ENCODE results near the gene OR7D2.
A peak's percentile ranks its signal among the peaks of the same experiment; 100 is the strongest.
"Not testable (repeated sequence)": the region's sequence is repeated elsewhere in the genome, so short reads cannot be mapped to it uniquely, and the experiment has no call there.

Gene OR7D2

DNA sequence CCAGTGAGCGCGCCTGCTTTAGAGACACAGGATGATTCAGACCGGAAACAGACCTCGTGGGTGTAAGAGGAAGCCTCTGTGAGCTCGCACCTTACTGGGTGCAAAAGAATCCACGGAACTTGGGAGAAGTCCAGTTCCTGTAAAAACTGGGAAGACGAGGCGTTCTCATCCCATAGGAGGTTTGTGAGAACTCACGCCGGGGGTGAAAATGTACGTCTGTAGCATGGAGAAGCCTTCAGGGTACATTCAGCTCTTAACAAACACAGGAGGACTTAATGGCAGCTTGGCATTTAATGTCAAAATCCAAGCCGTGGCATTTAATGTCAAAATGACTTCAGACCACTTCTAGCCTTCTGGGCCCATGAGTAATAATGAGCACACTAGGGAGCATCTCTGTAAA, 17.4 kb upstream of the OR7D2 start:
- DNase-seq, result no peak
- H3K4me1 Mint-ChIP-seq (ENCODE audit: low read depth in 2 of 2), result no peaks in the 10 kb centered on the region
- no peaks in the 10 kb centered on the region for H3K27me3 Mint-ChIP-seq
- H3K9me3 Mint-ChIP-seq, result no peaks in the 10 kb centered on the region
- H3K36me3 Mint-ChIP-seq (ENCODE audit: insufficient read depth), result peaks cover 96% of the 10 kb centered on the region
- H3K27ac Mint-ChIP-seq, result no peak overlapping the region
- no peak overlapping the region for H3K4me3 Mint-ChIP-seq
- no peak for ATAC-seq (replicated peaks)

- no peak for DNase-seq
- no peaks in the 10 kb centered on the region for H3K27me3 Mint-ChIP-seq
- no peak for ATAC-seq (replicated peaks)
- no peak overlapping the region for H3K4me3 Mint-ChIP-seq
- H3K9me3 Mint-ChIP-seq, result no peaks in the 10 kb centered on the region
- no peaks in the 10 kb centered on the region for H3K4me1 Mint-ChIP-seq (ENCODE audit: low read depth in 2 of 2)
- peaks cover 58% of the 10 kb centered on the region for H3K36me3 Mint-ChIP-seq (ENCODE audit: insufficient read depth)
- H3K27ac Mint-ChIP-seq, result no peak overlapping the region
Observed at GRCh38 chr19:9165261-9165660, 13.5 kb upstream of the OR7D2 start.

- no peak for DNase-seq
- no peak overlapping the region for H3K4me3 Mint-ChIP-seq
- H3K4me1 Mint-ChIP-seq (ENCODE audit: low read depth in 2 of 2), result no peaks in the 10 kb centered on the region
- H3K27ac Mint-ChIP-seq, result peak overlapping the region in 1 of 2 donors; percentile 30
- no peaks in the 10 kb centered on the region for H3K9me3 Mint-ChIP-seq
- ATAC-seq (replicated peaks), result no peak
- H3K27me3 Mint-ChIP-seq, result no peaks in the 10 kb centered on the region
- peaks cover 42% of the 10 kb centered on the region for H3K36me3 Mint-ChIP-seq (ENCODE audit: insufficient read depth)
Observed at GRCh38 chr19:9166846-9167245, 11.9 kb upstream of the OR7D2 start.

DNA sequence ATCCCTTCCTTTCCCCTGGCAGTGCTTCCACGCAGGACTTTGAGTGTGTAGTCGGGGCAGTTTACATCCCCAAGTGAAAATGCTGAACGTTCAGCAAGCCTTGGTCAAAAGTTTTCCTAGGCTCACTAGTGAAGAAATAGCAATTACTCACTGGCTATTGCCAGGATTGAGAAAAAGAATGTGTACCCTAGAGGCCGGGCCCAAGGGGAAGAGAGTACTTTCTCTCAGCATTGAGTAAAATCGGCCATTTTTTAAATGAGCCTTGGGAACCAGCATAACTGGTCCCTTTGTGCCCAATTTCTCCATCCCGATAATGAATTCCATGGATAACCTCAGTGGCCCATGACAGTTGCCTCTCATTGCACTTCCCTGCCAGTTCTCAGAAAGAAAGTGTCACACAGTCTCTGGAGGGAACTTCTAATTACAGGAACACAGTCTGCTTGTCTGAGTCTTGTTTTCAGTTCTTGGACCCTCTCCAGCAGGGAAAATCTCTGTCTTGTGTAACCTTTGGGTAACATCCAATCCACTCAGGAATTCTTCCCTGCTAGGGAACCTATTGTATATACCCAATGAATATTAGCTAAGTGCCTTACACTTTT, 7.3 kb upstream of the OR7D2 start:
- DNase-seq (no peak), ATAC-seq (replicated peaks) (no peak)
- Mint-ChIP-seq H3K9me3 (no peaks in the 10 kb centered on the region), H3K4me3 (no peak overlapping the region), H3K4me1 (ENCODE audit: low read depth in 2 of 2) (no peaks in the 10 kb centered on the region), H3K27me3 (no peaks in the 10 kb centered on the region), H3K36me3 (ENCODE audit: insufficient read depth) (no peaks in the 10 kb centered on the region), H3K27ac (no peak overlapping the region)

DNA sequence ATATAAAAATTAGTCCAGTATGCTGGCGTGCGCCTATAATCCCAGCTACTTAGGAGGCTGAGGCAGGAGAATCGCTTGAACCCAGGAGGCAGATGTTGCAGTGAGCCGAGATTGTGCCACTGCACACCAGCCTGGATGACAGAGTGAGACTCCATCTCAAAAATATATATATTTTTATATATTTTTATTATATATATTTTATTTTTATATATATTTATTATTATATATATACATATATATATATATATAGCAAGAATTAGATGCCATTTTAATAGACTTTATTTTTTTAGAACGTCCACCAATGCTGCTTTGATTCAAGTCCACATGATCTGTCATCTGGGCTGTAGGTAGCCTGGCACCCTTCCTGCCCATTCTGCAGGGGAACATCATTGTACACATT, 3.5 kb upstream of the OR7D2 start:
- Mint-ChIP-seq H3K27ac (no peak overlapping the region), H3K4me3 (no peak overlapping the region), H3K36me3 (ENCODE audit: insufficient read depth) (no peaks in the 10 kb centered on the region), H3K9me3 (no peaks in the 10 kb centered on the region), H3K4me1 (ENCODE audit: low read depth in 2 of 2) (no peaks in the 10 kb centered on the region), H3K27me3 (peaks cover 9 to 13% of the 10 kb centered on the region in 2 donors)
- DNase-seq (no peak), ATAC-seq (replicated peaks) (no peak)

- peaks cover 0 to 3% of the 10 kb centered on the region in 2 donors for H3K9me3 Mint-ChIP-seq
- no peak overlapping the region for H3K27ac Mint-ChIP-seq
- no peak for ATAC-seq (replicated peaks)
- no peak for DNase-seq
- peaks cover 12 to 20% of the 10 kb centered on the region in 2 donors for H3K27me3 Mint-ChIP-seq
- H3K4me1 Mint-ChIP-seq (ENCODE audit: low read depth in 2 of 2), result no peaks in the 10 kb centered on the region
- H3K4me3 Mint-ChIP-seq, result no peak overlapping the region
- no peaks in the 10 kb centered on the region for H3K36me3 Mint-ChIP-seq (ENCODE audit: insufficient read depth)
Observed at GRCh38 chr19:9183000-9183399, 4.2 kb downstream of the OR7D2 start.

- Mint-ChIP-seq H3K4me1 (ENCODE audit: low read depth in 2 of 2) (no peaks in the 10 kb centered on the region), H3K9me3 (peaks cover 0 to 3% of the 10 kb centered on the region in 2 donors), H3K4me3 (no peak overlapping the region), H3K36me3 (ENCODE audit: insufficient read depth) (no peaks in the 10 kb centered on the region), H3K27me3 (peaks cover 33 to 38% of the 10 kb centered on the region in 2 donors), H3K27ac (no peak overlapping the region)
- DNase-seq (no peak), ATAC-seq (replicated peaks) (no peak)
Observed at GRCh38 chr19:9187191-9187590, 8.4 kb downstream of the OR7D2 start.

- H3K36me3 Mint-ChIP-seq (ENCODE audit: insufficient read depth), result no peaks in the 10 kb centered on the region
- peaks cover 0 to 3% of the 10 kb centered on the region in 2 donors for H3K9me3 Mint-ChIP-seq
- ATAC-seq (replicated peaks) (no peak), DNase-seq (no peak)
- no peak overlapping the region for H3K4me3 Mint-ChIP-seq
- H3K27ac Mint-ChIP-seq, result no peak overlapping the region
- peaks cover 41 to 59% of the 10 kb centered on the region in 2 donors for H3K27me3 Mint-ChIP-seq
- H3K4me1 Mint-ChIP-seq (ENCODE audit: low read depth in 2 of 2), result no peaks in the 10 kb centered on the region
Observed at GRCh38 chr19:9189535-9189934, 10.8 kb downstream of the OR7D2 start.

- not testable (repeated sequence) for DNase-seq; H3K9me3 Mint-ChIP-seq; H3K36me3 Mint-ChIP-seq (ENCODE audit: insufficient read depth); H3K27ac Mint-ChIP-seq; ATAC-seq (replicated peaks); H3K4me3 Mint-ChIP-seq; H3K4me1 Mint-ChIP-seq (ENCODE audit: low read depth in 2 of 2)
- H3K27me3 Mint-ChIP-seq, result peaks cover 41 to 54% of the 10 kb centered on the region in 2 donors
Observed at GRCh38 chr19:9198044-9198443, 19.3 kb downstream of the OR7D2 start.

- ATAC-seq (replicated peaks) (peak; percentile 51), DNase-seq (peak; percentile 55 to 59 (median 55))
- H3K4me1 Mint-ChIP-seq (ENCODE audit: low read depth in 2 of 2), result peaks cover 5 to 6% of the 10 kb centered on the region in 2 donors
- peaks cover 19 to 27% of the 10 kb centered on the region in 2 donors for H3K27me3 Mint-ChIP-seq
- no peaks in the 10 kb centered on the region for H3K9me3 Mint-ChIP-seq
- H3K27ac Mint-ChIP-seq, result no peak overlapping the region
- H3K4me3 Mint-ChIP-seq, result peak overlapping the region; percentile 52 to 56
- no peaks in the 10 kb centered on the region for H3K36me3 Mint-ChIP-seq (ENCODE audit: insufficient read depth)
Observed at GRCh38 chr19:9205501-9206113, 26.8 kb downstream of the OR7D2 start.

GRCh38 chr19:9219489-9219888, 40.7 kb downstream of the OR7D2 start, which contains the start of gene OR7D4:
OR7D4 (minus strand) TSS chr19:9219589; CDS start chr19:9214837, 4,752 bp downstream.
- Mint-ChIP-seq H3K27me3 (peaks cover 24 to 35% of the 10 kb centered on the region in 2 donors), H3K4me3 (no peak within 1 kb of the TSS), H3K36me3 (ENCODE audit: insufficient read depth) (no peaks in the 10 kb centered on the region), H3K9me3 (peaks cover 1 to 10% of the 10 kb centered on the region in 2 donors), H3K27ac (no peak within 1 kb of the TSS), H3K4me1 (ENCODE audit: low read depth in 2 of 2) (no peaks in the 10 kb centered on the region)
- DNase-seq (no peak), ATAC-seq (replicated peaks) (no peak)

All from effector memory CD8-positive, alpha-beta T cell (primary cell).